ENCODE data around the gene SCN5A.
A peak's percentile ranks its signal among the peaks of the same experiment; 100 is the strongest.

SCN5A gene

DNA sequence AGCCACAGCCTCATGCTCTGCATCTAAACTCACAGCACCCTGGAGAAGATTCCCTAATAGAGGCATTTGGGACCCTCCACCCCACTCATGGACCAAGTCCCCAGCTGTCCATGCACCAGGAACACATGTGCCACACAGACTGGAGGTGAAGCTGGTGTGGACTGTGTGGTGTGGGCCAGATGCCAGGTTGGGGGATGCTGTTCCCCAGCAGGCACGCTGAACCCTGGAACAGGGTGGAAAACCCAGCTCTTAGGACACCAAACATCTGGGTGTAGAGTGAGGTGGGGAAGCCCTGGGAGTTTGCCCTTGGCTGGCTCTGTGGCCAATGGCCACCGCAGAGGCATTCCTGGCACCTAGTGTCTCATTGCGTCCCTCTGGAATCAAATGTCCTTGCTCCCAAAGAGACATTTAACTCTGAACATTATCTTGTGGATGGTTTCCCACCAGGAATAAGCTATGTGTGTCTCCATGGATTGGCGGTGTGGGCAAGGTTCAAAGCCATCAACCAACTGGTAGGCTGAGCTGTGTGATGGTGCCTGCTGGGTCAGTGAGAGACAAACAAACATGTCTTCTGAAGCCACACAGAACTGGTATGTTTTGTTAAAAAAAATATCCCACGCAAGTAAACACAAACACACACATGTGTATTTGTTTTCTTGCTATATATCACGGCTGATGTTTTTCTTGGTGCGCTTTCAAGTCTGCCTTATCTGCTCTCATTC lies 88.3 kb downstream of the SCN5A start:
- DNase-seq (ENCODE audit: low spot score): no peak

DNA sequence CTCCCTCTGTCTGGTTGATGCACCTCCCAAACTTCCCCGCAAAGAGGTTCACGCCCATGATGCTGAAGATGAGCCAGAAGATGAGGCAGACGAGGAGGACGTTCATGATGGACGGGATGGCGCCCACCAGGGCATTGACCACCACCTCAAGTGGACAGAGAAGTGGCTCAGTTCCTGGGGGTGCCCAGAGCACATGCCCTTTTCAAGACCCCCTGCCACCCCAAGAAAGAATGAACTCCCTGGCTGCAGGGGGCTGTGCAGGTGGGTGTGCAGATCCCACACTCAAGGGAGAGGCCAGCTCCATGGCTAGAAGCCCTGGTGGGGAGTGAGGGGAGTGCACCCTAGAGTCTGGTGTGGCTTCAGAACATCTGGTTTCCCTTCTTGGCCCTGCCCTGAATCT lies 89.2 kb downstream of the SCN5A start:
- DNase-seq (ENCODE audit: low spot score): no peak

DNA sequence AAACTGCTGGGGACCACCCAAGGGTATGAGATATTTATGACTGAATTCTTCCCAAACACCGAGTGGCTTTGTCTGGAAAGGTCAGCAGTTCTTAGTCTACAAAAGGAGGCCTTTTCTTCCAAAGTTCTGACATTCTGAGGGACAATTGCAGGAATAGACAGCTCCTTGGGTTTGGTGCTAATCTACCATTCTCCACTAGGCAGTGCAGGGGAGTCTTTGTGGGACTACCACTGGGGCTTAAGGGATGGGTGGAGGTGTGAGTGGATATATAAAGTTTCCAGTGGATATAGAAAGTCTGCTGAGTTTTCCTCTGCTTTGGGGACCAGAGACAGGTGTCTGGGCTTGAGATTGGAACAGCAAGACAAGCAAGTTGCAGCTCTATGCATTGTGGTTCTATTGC lies 90.6 kb downstream of the SCN5A start:
- peak; percentile 17 for DNase-seq (ENCODE audit: low spot score)

DNA sequence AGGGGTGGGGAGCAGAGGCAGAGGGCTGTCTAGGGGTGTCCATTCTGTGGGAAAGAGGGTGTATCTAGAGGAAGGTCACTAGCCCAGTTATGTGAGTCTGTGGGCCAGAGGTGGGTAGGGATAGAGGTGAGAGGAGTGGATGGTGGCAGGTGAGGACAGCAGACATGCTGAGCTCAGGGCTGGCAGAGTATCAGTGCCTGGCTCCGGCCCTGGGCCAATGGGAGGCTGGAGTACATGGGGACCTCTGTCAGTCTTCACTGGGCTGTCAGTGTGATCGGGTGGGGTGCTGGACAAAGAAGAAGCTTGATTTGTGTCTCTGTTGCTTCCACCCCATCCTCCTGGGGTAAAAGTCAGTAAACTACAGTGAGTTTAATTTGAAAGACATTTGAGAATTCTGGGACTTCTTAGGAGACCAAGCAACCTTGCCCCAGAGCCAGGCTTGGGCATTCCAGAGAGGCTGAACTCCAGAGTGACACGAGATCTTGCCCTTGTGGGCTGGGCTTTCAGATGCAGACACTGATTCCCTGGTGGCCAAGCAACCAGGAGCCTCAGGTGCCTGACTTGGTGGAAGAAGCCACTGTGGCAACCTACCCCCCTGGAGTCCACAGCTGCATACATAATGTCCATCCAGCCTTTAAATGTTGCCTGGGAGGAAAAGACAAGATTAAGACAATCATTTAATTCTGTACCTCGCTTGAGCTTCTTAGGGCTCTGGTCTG lies 92.7 kb downstream of the SCN5A start:
- peak; percentile 21 for DNase-seq (ENCODE audit: low spot score)

DNA sequence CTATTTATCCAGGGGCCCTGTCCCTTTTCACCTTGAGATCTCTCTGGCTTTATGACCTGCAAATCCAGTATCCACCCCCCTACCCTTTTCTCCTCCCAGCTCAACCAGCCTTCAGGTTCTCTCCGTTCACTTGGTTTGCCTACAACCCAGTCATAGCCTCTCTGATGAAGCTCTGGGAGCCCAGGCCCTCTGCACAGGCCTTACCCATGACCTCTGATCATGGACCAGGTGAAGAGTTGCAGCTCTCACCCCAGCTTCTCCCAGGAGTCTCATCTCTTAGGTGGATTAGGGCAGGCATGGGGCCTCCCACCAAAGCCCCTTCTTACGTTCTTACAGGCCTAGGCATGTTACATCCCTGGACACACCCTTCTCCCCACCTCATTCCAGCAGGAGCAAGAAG lies 93.6 kb downstream of the SCN5A start:
- peak; percentile 10 for DNase-seq (ENCODE audit: low spot score)

DNA sequence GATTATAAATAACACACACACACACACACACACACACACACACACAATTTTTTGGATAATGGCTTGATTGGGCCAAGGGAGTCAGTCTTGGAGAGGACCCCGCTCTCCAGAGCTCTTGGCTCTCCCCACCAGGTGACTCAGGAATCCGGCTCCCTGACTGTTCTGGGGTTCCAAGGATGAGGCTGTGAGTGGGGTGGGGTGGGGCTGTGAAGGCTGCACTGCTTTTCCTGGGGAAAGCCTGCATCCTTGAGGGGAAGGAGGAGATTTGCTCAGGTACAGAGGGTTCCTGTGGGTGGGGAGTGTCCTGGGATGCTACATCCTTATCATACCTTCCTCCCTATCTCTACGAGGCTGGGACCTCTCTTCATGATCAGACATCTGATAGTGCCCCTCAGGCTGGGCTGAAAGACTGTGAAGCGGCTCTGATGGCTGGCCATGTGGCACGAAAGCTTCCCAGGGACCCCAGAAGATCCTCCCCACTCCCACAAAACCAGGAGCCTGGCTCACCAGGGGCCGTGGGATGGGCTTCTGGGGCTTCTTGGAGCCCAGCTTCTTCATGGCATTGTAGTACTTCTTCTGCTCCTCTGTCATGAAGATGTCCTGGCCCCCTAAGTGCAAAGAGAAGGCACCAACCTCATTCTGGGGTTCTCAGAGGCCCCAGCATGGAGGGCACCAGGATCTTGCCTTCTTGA lies 94.2 kb downstream of the SCN5A start:
- peak; percentile 12 for DNase-seq (ENCODE audit: low spot score)

DNA sequence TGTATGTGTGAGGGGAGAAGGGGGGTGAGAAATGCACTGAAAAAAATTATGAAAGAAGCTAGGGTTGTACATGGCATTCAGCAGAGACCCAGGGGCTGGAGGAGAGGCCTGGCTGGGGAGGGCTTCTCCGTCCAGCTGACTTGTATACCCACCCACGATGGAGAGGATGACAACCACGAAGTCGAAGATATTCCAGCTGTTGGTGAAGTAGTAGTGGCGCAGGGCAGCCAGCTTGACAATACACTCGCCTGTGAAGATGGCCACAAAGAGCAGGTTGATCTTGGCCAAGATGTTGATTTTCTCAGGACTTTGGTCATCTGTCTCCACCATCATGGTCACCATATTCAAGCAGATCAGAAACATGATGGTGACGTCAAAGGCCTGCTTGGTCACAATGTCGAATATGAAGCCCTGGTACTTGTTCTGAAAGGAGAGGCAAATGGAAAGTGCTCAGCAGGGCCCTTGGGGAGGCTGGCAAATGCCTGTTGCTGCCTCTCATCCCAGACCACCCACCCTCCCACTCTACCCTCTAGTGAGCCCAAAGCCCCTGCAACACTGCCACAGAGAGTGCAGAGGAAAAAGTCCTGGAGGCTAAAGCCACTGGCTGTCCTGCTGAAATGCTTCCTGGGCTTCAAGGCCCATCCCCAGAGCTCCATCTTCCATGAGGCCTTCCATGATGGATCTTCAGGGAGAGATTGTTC lies 95.2 kb downstream of the SCN5A start:
- DNase-seq (ENCODE audit: low spot score): peak; percentile 12

DNA sequence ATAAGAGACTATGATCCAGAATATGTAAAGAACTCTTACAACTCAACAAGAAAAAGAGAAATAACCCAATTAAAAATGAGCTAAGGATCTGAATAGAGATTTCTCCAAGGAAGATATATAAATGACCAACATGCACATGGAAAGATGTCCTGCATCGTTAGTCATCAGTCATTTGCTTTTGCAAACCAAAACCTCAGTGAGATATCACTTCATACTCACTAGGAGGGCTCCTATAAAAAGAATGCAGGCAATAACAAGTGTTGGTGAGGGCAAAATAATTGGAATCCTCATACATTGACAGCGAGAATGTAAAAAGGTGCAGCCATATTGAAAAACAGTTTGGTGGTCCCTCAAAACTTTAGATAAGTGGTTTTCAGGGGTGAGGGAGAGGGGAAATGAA lies 96.4 kb downstream of the SCN5A start:
- no peak for DNase-seq (ENCODE audit: low spot score)

DNA sequence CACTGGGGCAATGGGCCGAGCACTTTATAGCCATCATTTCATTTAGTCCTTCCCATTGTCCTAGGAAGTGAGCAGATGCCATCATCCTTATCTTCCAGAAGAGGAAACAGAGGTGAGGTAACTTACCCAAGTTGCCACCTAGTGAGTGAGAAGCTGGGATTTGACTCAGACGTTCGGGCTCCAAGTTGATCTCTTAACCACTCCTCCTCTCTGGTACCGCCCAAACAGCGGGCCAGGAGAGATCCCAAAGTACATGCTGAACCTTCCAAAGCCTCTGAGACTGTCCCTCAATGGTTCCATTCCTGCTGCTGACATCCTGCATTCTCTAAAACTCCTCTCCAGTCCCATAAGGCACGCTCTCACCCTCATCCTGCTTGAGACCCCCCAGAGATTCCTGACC lies 97.1 kb downstream of the SCN5A start:
- peak; percentile 17 for DNase-seq (ENCODE audit: low spot score)

DNA sequence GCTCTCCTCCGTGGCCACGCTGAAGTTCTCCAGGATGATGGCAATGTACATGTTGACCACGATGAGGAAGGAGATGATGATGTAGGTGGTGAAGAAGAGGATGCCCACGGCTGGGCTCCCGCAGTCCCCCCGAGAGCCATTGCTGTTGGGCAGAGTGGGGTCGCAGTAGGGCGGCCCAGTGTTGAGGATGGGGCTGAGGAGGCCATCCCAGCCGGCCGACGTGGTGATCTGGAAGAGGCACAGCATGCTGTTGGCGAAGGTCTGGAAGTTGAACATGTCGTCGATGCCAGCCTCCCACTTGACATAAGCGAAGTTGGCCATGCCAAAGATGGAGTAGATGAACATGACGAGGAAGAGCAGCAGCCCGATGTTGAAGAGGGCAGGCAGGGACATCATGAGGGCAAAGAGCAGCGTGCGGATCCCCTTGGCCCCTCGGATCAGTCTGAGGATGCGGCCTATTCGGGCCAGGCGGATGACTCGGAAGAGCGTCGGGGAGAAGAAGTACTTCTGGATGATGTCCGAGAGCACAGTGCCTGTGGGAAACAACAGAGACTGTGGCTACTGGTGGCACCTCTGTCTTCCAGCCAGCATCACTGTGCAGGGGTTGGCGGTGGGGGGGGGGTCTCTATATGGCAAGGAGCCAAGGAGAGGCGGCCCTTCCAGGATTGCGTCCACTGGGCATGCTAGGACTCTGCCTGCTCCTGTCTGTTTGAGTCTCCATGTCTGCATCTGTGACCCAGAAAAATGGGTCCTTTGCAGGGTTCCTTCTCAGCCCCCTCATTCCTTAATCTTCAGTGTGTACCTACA lies 98.3 kb downstream of the SCN5A start:
- peak; percentile 19 for DNase-seq (ENCODE audit: low spot score)

DNA sequence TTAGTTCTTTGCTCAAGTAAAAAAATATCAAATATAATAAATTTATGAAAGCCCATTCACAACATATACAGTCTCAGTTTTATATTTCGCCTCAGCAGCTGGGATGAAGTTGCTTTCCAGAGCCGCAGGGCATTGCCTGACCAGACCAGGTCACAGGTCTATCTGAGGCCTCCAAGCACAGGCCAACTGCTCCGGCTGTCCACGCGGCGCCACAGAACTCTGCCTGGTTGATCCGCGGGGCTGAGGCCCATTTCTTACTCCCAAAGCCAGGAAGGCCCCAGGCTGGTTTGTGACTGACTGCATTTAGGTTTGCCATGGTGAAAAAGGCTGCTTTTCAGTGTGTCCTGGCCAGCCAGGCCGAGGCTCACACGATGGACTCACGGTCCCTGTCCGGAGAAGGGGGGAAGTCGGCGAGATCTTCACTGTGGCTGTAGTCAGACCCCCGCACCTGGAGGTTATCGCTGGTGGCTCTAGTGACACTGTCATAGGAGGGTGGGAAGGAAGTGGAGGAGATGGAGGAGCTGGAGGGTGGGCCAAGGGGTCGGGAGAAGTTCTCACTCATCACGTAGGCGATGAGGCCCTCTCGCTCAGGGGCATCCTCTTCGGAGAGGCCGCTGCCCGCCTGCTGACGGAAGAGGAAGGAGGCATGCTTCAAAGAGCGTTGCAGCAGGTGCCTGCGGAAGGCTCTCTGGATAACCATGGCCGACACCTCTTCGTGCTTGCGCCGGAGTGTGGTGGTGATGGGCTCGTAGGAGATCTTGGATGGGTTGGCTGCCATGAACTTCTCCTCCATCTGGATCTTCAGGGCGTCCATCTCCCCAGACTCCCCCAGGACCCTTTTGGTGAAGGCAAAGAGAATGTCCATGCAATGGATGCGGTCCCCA lies 99.3 kb downstream of the SCN5A start:
- peak; percentile 29 for DNase-seq (ENCODE audit: low spot score)

DNA sequence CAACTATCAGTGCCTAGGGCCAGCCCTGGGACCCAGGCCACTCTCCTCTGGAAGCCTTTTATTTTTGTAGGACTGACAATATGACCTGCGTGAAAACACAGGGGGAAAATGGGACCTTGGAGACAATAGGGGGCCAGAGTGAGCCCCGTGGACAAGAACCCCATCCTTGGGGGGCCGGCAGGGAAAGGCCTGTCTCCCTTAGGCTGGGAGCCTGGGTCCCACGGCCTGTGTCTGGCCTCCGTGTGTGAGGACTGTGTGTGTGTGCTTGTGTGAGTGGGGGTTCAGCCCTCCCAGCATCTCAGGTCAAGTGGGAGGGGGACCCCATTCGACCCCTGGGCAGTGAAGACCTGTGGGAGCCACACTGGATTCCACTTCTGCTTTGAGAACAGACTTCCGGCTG lies 100.0 kb downstream of the SCN5A start:
- DNase-seq (ENCODE audit: low spot score): peak; percentile 26

DNA sequence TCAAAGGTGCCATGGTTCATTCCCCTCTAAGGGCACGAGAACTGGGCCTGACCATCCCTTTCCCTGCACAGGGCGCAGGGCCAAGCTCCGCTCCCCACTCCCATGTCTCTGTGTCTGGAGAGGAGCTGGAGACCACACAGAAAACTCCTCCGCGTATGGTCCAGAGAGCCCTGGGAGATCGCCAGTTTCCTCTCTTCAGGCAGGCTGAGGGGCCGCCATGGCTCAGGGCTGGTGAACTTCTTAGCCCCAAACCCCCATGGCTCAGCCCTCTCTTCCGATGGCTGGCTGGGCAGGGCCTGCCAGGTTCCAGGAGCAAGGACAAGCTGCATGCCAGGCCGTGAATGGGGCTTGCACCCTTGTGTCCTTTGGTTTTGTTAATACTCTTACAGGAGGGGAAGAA lies 100.4 kb downstream of the SCN5A start:
- DNase-seq (ENCODE audit: low spot score): no peak

DNA sequence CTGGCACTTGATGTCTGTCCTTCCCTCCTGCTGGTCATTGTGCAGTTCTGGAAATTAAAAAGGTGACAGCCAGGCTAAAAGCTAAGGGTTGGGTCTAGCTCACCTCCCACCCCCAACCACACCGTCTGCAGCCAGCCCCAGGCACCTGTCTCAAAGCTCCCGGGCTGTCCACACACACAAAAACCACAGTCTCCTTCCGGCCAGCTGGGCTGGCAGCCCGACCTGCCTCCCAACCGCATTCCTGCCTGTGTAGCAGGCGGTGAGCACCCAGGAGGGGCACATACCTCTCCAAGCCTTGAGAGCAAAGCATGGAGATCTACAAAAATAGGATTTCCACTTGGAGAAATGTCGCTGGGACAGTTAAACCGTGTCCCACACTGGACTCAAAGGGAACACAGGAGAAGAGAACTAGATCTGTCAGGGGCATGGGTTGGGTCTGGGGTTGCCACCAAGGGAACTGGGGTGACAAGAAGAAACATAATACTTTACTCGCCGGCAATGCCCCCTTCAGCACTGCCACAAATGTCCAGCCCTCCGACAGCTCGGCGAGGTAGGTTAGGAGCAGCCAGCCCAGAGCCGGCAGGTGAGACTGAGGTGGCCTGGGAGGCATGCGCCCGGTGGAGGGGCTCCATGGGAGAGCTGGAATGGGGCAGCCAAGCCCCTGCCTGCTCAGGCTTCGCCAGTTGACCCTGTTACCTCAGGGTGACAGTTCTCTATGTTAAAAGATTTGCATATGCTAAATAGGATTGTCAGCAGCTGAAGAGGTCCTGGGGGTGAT lies 101.1 kb downstream of the SCN5A start:
- DNase-seq (ENCODE audit: low spot score): peak; percentile 47

DNA sequence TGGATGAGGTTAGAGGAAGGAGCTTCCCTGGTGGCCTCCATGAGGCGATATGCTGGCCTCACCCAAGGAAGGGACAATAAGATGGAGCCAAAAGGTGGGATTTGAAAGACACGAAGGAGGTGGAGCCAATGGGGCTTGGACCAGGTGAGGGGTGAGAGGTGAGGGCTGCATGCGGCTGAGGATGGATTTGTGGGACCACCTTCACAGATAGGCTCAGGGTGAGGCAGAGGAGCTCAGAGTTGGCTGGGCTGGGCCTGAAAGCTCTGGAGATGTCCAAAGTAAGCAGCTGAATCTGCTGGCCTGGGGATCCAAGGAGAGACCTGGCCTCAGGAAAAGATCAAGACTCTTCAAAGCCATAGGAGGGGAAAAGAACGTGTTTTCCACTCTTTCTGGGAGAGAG lies 103.5 kb downstream of the SCN5A start:
- DNase-seq (ENCODE audit: low spot score): peak; percentile 29

DNA sequence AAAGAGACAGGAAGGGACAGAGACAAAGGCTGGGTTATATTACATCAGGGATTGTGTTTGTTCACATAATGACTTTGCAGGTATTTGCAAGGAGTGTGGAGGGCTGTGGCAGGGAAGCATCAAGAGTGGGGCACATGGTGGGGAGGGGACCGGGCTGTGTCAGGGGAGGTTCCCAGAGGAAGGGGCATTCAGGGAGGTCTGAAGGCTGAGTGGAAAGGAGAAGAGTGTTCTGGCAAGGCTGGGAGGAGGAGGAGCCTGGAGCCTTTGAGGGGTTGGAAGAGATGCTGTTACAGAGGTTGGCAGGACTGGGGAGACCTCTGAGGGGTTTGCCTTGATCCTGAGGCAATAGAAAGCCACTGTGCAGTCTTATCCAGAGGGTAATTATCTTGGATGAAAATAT lies 103.9 kb downstream of the SCN5A start:
- peak; percentile 25 for DNase-seq (ENCODE audit: low spot score)

DNA sequence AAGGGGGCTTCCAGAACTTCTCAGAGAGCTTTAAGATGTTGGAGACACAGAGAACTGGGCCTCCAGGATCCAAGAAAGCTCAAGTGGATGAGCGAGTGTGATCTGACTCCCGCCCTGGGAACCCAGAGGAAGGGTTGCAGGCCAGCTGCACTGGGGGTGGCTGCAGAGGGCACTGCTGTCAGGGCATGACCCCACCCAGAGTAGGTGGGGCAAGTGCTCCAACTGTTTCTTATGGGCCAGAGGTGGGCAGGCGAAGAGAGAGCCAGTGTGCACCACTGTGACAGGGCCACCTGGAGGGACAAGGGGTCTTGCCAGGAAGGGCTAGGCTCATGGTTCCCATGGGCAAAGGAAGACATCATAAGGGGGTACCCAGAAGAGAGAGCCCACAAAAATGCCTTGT lies 104.6 kb downstream of the SCN5A start:
- DNase-seq (ENCODE audit: low spot score): no peak

DNA sequence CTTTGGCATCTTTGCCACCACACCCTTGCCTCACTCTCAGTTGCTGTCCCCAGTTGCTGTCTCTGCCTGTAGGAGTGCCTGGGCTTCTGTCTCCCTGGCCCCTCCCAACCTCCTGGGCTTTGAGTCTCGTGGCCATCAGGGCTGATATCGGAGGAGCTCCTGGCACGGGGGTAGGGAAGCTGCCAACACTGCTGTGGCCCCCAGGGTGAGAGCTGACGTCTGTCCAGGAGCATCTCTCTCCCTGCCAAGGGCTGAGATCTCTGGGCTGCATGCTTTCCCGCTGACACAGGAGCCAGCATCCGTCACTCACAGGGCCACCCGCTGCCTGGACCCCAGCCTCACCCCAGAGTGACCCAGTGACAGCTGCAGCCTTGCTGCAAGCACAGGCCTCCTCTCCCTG lies 105.9 kb downstream of the SCN5A start:
- DNase-seq (ENCODE audit: low spot score): no peak

DNA sequence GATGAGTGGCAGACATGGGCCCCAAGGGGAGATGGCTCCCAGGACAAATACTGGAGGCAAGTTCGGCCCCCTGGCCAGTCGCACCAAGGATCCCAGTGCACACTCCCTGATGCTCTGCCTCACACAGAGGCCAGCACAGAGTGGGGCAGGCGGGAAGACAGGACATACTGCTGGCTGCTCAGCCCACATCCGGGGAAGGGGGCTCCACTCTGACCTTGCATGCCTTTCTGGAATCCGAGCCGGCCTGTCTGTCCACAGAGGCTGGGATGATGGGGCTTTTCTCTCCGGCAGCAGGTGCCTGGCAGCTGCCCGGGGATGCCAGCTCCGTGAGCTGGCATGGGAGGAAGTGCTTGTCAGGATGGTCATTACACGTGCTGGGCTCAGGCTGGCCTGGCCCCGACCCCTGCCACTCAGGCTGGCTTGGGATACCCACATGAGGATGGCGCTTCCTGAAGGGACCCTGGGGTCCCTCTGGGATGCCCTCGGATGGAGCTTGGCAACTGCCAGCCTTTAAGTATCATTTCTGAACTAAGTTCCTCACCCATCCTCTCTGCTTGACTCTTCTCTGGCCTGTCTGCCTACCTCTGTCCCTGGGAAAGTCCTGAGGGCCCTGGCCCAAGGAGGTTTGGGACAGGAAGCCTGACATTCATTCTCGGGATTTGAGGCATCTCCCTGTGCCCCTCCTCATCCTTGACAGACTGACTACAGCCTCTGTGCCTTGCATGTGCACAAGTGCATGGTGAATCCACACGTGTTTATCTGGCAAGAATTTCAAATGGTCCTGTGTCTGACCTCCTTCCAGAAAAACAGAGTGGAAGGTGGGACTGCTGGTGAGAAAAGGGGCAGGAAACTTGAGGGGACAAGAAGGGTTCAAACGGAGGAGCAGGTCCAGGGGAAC lies 106.8 kb downstream of the SCN5A start:
- no peak for DNase-seq (ENCODE audit: low spot score)
